CD14-positive monocyte (primary cell): ENCODE results near the gene MXRA8. TPM values are rescaled to one million over a fixed set of nuclear protein-coding genes. Genes with fewer than 3 reads are reported as not detected.

Experiments used
- DNase-seq, 3 donors: peaks; one replicate each; pipeline ENCODE4 v3.0.0-alpha.2; 2011 to 2022
- H2AFZ ChIP-seq: 2 replicates; pipeline ENCODE4 v1.6.0; 2012; ENCODE audit warnings: mild to moderate bottlenecking, low read depth, low read length, inconsistent platforms; ENCODE audit not compliant: insufficient read depth, poor library complexity, severe bottlenecking
- H3K27ac ChIP-seq, 2 donors: 1 replicate in 1 of 2; 2 replicates in 1 of 2; pipeline ENCODE4 v1.5.1; 2012 to 2013; ENCODE audit warnings: low read length in 2 of 2, control low read depth in 1 of 2, inconsistent platforms in 1 of 2, low read depth in 1 of 2, mild to moderate bottlenecking in 1 of 2
- H3K27me3 ChIP-seq, 2 donors: one replicate each; pipeline versions ENCODE4 v1.6.0 to v1.6.1; 2011 to 2013; ENCODE audit warnings: low read length in 2 of 2; ENCODE audit not compliant: control insufficient read depth in 2 of 2, insufficient read depth in 2 of 2
- H3K36me3 ChIP-seq, 2 donors: replicated peaks in 1 of 2; 1 replicate in 1 of 2; 2 replicates in 1 of 2; pipeline versions ENCODE4 v1.5.1 to v1.6.1; 2012 to 2013; ENCODE audit warnings: low read length in 2 of 2, control low read depth in 1 of 2, inconsistent platforms in 1 of 2, mild to moderate bottlenecking in 1 of 2; ENCODE audit not compliant: insufficient read depth in 2 of 2, control insufficient read depth in 1 of 2
- H3K4me1 ChIP-seq, 2 donors: 1 replicate in 1 of 2; 2 replicates in 1 of 2; pipeline versions ENCODE4 v1.5.1 to v1.6.1; 2012 to 2013; ENCODE audit warnings: low read length in 2 of 2, control low read depth in 1 of 2, inconsistent platforms in 1 of 2, mild to moderate bottlenecking in 1 of 2, moderate library complexity in 1 of 2; ENCODE audit not compliant: insufficient read depth in 2 of 2, control insufficient read depth in 1 of 2
- H3K4me2 ChIP-seq: replicated peaks from 2 replicates; pipeline ENCODE3; 2012; ENCODE audit warnings: low read length, moderate library complexity, mild to moderate bottlenecking; ENCODE audit not compliant: poor library complexity, severe bottlenecking; ENCODE audit errors: extremely low read depth
- H3K4me3 ChIP-seq, 3 experiments: fragments of 200-600 bp in 1 of 3; sonication (generic) in 1 of 3; replicated peaks in 1 of 3; 1 replicate in 2 of 3; 2 replicates in 1 of 3; pipeline ENCODE4 v1.5.1; 2011 to 2013; ENCODE audit warnings: low read length in 3 of 3, mild to moderate bottlenecking in 3 of 3, control low read depth in 2 of 3, low read depth in 2 of 3, inconsistent platforms in 1 of 3, moderate library complexity in 1 of 3
- H3K79me2 ChIP-seq: 2 replicates; pipeline ENCODE4 v1.6.0; 2012; ENCODE audit warnings: mild to moderate bottlenecking, control low read depth, inconsistent platforms, low read length, moderate library complexity; ENCODE audit not compliant: insufficient read depth
- H3K9ac ChIP-seq: 2 replicates; pipeline ENCODE4 v1.6.0; 2017; ENCODE audit warnings: low read length, mild to moderate bottlenecking; ENCODE audit not compliant: insufficient read depth, poor library complexity, severe bottlenecking
- H3K9me3 ChIP-seq, 2 donors: replicated peaks in 1 of 2; 1 replicate in 1 of 2; 2 replicates in 1 of 2; pipeline versions ENCODE4 v1.5.1 to v1.6.1; 2012 to 2013; ENCODE audit warnings: low read length in 2 of 2, control low read depth in 1 of 2; ENCODE audit not compliant: control insufficient read depth in 1 of 2, insufficient read depth in 1 of 2
- H4K20me1 ChIP-seq: 2 replicates; pipeline ENCODE4 v1.6.0; 2012; ENCODE audit warnings: mild to moderate bottlenecking, low read length, control low read depth, moderate library complexity; ENCODE audit not compliant: insufficient read depth
- H3K27ac Mint-ChIP-seq, 7 donors: one replicate each; pipeline ENCODE4 v1.8.0; 2020; ENCODE audit warnings: mild to moderate bottlenecking in 7 of 7, mixed read lengths in 7 of 7, moderate library complexity in 6 of 7, inconsistent platforms in 2 of 7
- H3K27me3 Mint-ChIP-seq, 3 donors: one replicate each; pipeline ENCODE4 v1.8.0; 2021 to 2022; ENCODE audit warnings: low read depth in 3 of 3, mild to moderate bottlenecking in 3 of 3, mixed read lengths in 3 of 3, moderate library complexity in 3 of 3, inconsistent platforms in 1 of 3
- H3K36me3 Mint-ChIP-seq, 2 donors: one replicate each; pipeline ENCODE4 v1.8.0; 2020; ENCODE audit warnings: mixed read lengths in 2 of 2, inconsistent platforms in 1 of 2, mild to moderate bottlenecking in 1 of 2
- H3K4me1 Mint-ChIP-seq: one replicate; pipeline ENCODE4 v1.8.0; 2020; ENCODE audit warnings: mild to moderate bottlenecking, mixed read lengths
- H3K4me3 Mint-ChIP-seq, 2 donors: one replicate each; pipeline ENCODE4 v1.8.0; 2020; ENCODE audit warnings: mild to moderate bottlenecking in 2 of 2, mixed read lengths in 2 of 2, moderate library complexity in 1 of 2
- H3K9me3 Mint-ChIP-seq, 7 donors: one replicate each; pipeline ENCODE4 v1.8.0; 2020 to 2022; ENCODE audit warnings: mixed read lengths in 7 of 7, mild to moderate bottlenecking in 6 of 7, moderate library complexity in 6 of 7, inconsistent platforms in 2 of 7
- CTCF ChIP-seq: fragments of 200-600 bp; IDR thresholded peaks from one replicate; pipeline ENCODE4 v1.8.0; 2022; ENCODE audit warnings: antibody characterized with exemption, mild to moderate bottlenecking
- WGBS: methylation state at CpG from one replicate; pipeline ENCODE4 v1.1.5; 2013; ENCODE audit warnings: missing lambda C conversion rate; ENCODE audit not compliant: insufficient coverage; 5-methylcytosine and 5-hydroxymethylcytosine counted together
- intact Hi-C, 2 donors: fragments of 100-400 bp; cut with micrococcal nuclease; formaldehyde crosslinking; loops; one replicate each; pipeline versions ENCODE4 v1.15.0 to v1.15.1; 2023
- polyA plus RNA-seq, 3 donors: library from polyadenylated mRNA; depleted of rRNA in 1 of 3; unstranded in 2 of 3; stranded (reverse) in 1 of 3; fragments of 300-500 nt in 2 of 3; fragments of >200 nt in 1 of 3; fragmentation: Illumina TruSeq in 2 of 3; gene quantifications; 1 replicate in 2 of 3; 2 replicates in 1 of 3; pipeline ENCODE4 v1.2.3, GENCODE V29; 2012 to 2021

MXRA8 gene
- polyA plus RNA-seq, 3 donors: not detected

- Histone ChIP-seq H3K4me3 (no peak overlapping the region), H3K4me2 (no peak overlapping the region), H3K27me3 (no peaks in the 10 kb centered on the region), H3K36me3 (peaks cover 65 to 72% of the 10 kb centered on the region in 2 donors), H3K4me1 (peaks cover 16 to 21% of the 10 kb centered on the region in 2 donors), H4K20me1 (peaks cover 54% of the 10 kb centered on the region), H3K9me3 (no peaks in the 10 kb centered on the region), H3K9ac (no peak overlapping the region), H3K79me2 (peaks cover 65% of the 10 kb centered on the region), H3K27ac (no peak overlapping the region), H2AFZ (no peak overlapping the region)
- intact Hi-C loops: no loop called here
- H3K9me3 Mint-ChIP-seq: peaks cover 0 to 3% (median under 1%) of the 10 kb centered on the region in 7 donors
- H3K27ac Mint-ChIP-seq: peak overlapping the region in 3 of 7 donors; percentile 6 to 23 (median 17)
- H3K36me3 Mint-ChIP-seq: peaks cover 56 to 75% of the 10 kb centered on the region in 2 donors
- no peak for TF ChIP-seq CTCF
- no peak for DNase-seq
- H3K27me3 Mint-ChIP-seq: no peaks in the 10 kb centered on the region
- 93% methylated on average over 9 of the region's 11 CpGs for WGBS
- no peak overlapping the region for H3K4me3 Mint-ChIP-seq
- H3K4me1 Mint-ChIP-seq: peaks cover 20% of the 10 kb centered on the region
Measured at GRCh38 chr1:1395166-1395565, 36.8 kb upstream of the MXRA8 start.

GRCh38 chr1:1394116-1394515, 35.8 kb upstream of the MXRA8 start:
- peaks cover 57% of the 10 kb centered on the region for H3K79me2 ChIP-seq
- TF ChIP-seq CTCF: no peak
- intact Hi-C loops: no loop called here
- H3K9me3 ChIP-seq: no peaks in the 10 kb centered on the region
- Mint-ChIP-seq H3K27me3 (no peaks in the 10 kb centered on the region), H3K36me3 (peaks cover 66 to 85% of the 10 kb centered on the region in 2 donors), H3K27ac (peak overlapping the region in 1 of 7 donors; percentile 46), H3K4me1 (peaks cover 19% of the 10 kb centered on the region), H3K4me3 (no peak overlapping the region), H3K9me3 (peaks cover 0 to 7% (median 5%) of the 10 kb centered on the region in 7 donors)
- WGBS: 100% methylated on average over 1 of the region's 7 CpGs
- no peak overlapping the region for H3K4me3 ChIP-seq
- H3K4me1 ChIP-seq: peaks cover 10 to 21% of the 10 kb centered on the region in 2 donors
- no peak for DNase-seq
- H3K4me2 ChIP-seq: no peak overlapping the region
- no peak overlapping the region for H3K27ac ChIP-seq
- no peaks in the 10 kb centered on the region for H3K27me3 ChIP-seq
- no peak overlapping the region for H2AFZ ChIP-seq
- no peak overlapping the region for H3K9ac ChIP-seq
- H4K20me1 ChIP-seq: peaks cover 51% of the 10 kb centered on the region
- peaks cover 76 to 82% of the 10 kb centered on the region in 2 donors for H3K36me3 ChIP-seq
